IMR-90 (cell line): ENCODE results near the gene MRPL28.
A peak's percentile ranks its signal among the peaks of the same experiment; 100 is the strongest.

ENCODE experiments used
- CEBPB ChIP-seq: IDR thresholded peaks from 2 replicates; pipeline ENCODE4 v1.6.1; 2012; ENCODE audit warnings: low read depth, low read length, improper control_type of control experiment
- MAZ ChIP-seq: IDR thresholded peaks from 2 replicates; pipeline ENCODE4 v1.6.1; 2012; ENCODE audit warnings: low read depth, mild to moderate bottlenecking, low read length, improper control_type of control experiment, moderate library complexity, borderline replicate concordance
- MXI1 ChIP-seq: IDR thresholded peaks from 2 replicates; pipeline ENCODE4 v1.6.1; 2012; ENCODE audit warnings: low read depth, mild to moderate bottlenecking, low read length, moderate library complexity, borderline replicate concordance
- RAD21 ChIP-seq: IDR thresholded peaks from 2 replicates; pipeline ENCODE4 v1.6.1; 2012; ENCODE audit warnings: low read length, improper control_type of control experiment
- RCOR1 ChIP-seq: IDR thresholded peaks from 2 replicates; pipeline ENCODE4 v1.6.1; 2012; ENCODE audit warnings: mild to moderate bottlenecking, low read length, improper control_type of control experiment; ENCODE audit not compliant: insufficient replicate concordance
- SMC3 ChIP-seq: fragments of 150-350 bp; IDR thresholded peaks from 2 replicates; pipeline ENCODE4 v1.6.1; 2016; ENCODE audit warnings: low read depth, mild to moderate bottlenecking, antibody characterized with exemption, low read length, moderate library complexity
- TF ChIP-seq, protein P1 (sequence below): conservative IDR thresholded peaks from 2 replicates; pipeline ENCODE4 v1.5.1; 2012; ENCODE audit warnings: mild to moderate bottlenecking, low read depth, low read length, improper control_type of control experiment
- TF ChIP-seq, protein P2 (sequence below): fragments of 150-350 bp; IDR thresholded peaks from 2 replicates; pipeline ENCODE4 v1.6.1; 2017; ENCODE audit warnings: mild to moderate bottlenecking, antibody characterized with exemption, low read length, low read depth

DNA sequence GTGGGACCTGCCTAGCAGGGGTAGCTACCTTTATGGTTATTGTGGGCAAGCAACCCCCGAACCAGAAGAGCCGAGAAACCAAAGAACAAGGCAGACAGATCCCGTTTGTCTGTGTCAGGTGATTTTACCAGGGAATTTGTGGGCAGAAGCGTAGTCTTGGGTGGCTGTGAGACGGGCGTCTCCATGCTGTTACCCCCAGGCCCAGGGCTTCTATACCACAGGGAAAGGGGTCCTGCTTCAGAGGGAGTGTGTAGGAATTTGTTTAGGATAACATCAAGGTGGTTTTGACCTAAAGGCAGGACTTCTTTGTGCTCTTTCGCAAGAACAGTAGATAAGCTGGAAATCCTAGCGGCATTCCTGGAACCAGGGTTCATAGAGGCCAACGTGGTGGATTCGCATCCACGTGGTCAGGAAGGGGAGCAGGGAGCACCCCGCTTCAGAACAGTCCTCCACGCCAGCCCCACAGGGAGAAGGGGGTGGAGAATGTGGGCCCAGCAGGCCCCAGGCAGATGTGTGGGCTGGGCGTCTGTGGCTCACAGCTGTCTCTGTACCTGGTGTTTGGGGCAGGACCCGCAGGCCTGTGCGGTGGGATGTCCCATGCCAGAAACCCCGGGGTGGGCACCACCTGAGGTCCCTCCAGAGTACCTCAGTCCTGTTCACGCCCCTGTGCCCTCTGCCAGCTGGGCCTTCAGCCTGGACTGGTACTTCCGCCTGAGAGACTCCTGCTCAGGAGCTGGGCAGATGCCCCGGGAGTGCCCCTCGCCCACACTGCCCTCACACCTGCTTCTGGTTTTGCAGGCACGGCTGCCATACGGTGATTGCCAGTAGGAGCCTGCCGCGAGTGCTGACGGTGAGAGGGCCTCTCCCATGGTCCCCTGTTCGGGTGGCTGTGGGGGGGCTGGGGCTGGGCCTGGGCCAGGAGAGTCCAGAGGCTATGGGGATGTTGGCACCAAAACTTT, 35.5 kb upstream of the MRPL28 start:
- TF ChIP-seq, protein P1, sequence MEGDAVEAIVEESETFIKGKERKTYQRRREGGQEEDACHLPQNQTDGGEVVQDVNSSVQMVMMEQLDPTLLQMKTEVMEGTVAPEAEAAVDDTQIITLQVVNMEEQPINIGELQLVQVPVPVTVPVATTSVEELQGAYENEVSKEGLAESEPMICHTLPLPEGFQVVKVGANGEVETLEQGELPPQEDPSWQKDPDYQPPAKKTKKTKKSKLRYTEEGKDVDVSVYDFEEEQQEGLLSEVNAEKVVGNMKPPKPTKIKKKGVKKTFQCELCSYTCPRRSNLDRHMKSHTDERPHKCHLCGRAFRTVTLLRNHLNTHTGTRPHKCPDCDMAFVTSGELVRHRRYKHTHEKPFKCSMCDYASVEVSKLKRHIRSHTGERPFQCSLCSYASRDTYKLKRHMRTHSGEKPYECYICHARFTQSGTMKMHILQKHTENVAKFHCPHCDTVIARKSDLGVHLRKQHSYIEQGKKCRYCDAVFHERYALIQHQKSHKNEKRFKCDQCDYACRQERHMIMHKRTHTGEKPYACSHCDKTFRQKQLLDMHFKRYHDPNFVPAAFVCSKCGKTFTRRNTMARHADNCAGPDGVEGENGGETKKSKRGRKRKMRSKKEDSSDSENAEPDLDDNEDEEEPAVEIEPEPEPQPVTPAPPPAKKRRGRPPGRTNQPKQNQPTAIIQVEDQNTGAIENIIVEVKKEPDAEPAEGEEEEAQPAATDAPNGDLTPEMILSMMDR: no peak
- TF ChIP-seq, protein P2, sequence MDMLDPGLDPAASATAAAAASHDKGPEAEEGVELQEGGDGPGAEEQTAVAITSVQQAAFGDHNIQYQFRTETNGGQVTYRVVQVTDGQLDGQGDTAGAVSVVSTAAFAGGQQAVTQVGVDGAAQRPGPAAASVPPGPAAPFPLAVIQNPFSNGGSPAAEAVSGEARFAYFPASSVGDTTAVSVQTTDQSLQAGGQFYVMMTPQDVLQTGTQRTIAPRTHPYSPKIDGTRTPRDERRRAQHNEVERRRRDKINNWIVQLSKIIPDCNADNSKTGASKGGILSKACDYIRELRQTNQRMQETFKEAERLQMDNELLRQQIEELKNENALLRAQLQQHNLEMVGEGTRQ: no peak
- TF ChIP-seq MXI1 (no peak), SMC3 (no peak), MAZ (no peak), CEBPB (peak; percentile 53; the same call in 1 of the 2 replicates), RAD21 (no peak), RCOR1 (no peak)
